ENCODE measurements around the gene SPACA6. TPM values are rescaled to one million over a fixed set of nuclear protein-coding genes. Genes with fewer than 3 reads are reported as not detected.

SPACA6 gene
- polyA plus RNA-seq, 1 donor, result 10.9 TPM

- Histone ChIP-seq H3K36me3 (ENCODE audit: control insufficient read depth, insufficient read depth, low read length) (peaks cover 10% of the 10 kb centered on the region), H3K27me3 (ENCODE audit: control insufficient read depth, insufficient read depth, low read length) (no peaks in the 10 kb centered on the region), H3K27ac (ENCODE audit: low read length) (peak overlapping the region; percentile 74), H3K4me3 (ENCODE audit: low read length) (peak overlapping the region; percentile 73), H3K4me1 (ENCODE audit: control insufficient read depth, insufficient read depth, low read length) (peaks cover 15% of the 10 kb centered on the region), H3K9me3 (ENCODE audit: control insufficient read depth, low read depth, low read length) (no peaks in the 10 kb centered on the region)
- WGBS (ENCODE audit: insufficient coverage, low lambda C conversion rate), result 0% methylated on average over 2 of the region's 63 CpGs
- DNase-seq, result peak; percentile 86 to 90
Observed at GRCh38 chr19:51688671-51689571, 4.2 kb upstream of the SPACA6 start.

GRCh38 chr19:51689751-51690453 lies 3.2 kb upstream of the SPACA6 start:
- Histone ChIP-seq H3K4me1 (ENCODE audit: control insufficient read depth, insufficient read depth, low read length) (peaks cover 15% of the 10 kb centered on the region), H3K36me3 (ENCODE audit: control insufficient read depth, insufficient read depth, low read length) (peaks cover 15% of the 10 kb centered on the region), H3K9me3 (ENCODE audit: control insufficient read depth, low read depth, low read length) (no peaks in the 10 kb centered on the region), H3K4me3 (ENCODE audit: low read length) (peak overlapping the region; percentile 73), H3K27ac (ENCODE audit: low read length) (peak overlapping the region; percentile 74), H3K27me3 (ENCODE audit: control insufficient read depth, insufficient read depth, low read length) (no peaks in the 10 kb centered on the region)
- WGBS (ENCODE audit: insufficient coverage, low lambda C conversion rate), result 0% methylated on average over 2 of the region's 21 CpGs
- DNase-seq, result peak in 1 of 2 donors; percentile 48

GRCh38 chr19:51690454-51691073 lies 2.6 kb upstream of the SPACA6 start:
- WGBS (ENCODE audit: insufficient coverage, low lambda C conversion rate), result no CpG with 5 or more reads among the region's 21 CpGs
- no peaks in the 10 kb centered on the region for H3K9me3 ChIP-seq (ENCODE audit: control insufficient read depth, low read depth, low read length)
- peaks cover 21% of the 10 kb centered on the region for H3K36me3 ChIP-seq (ENCODE audit: control insufficient read depth, insufficient read depth, low read length)
- no peaks in the 10 kb centered on the region for H3K27me3 ChIP-seq (ENCODE audit: control insufficient read depth, insufficient read depth, low read length)
- H3K27ac ChIP-seq (ENCODE audit: low read length), result peak overlapping the region; percentile 74
- peak overlapping the region; percentile 73 for H3K4me3 ChIP-seq (ENCODE audit: low read length)
- peaks cover 15% of the 10 kb centered on the region for H3K4me1 ChIP-seq (ENCODE audit: control insufficient read depth, insufficient read depth, low read length)
- DNase-seq, result peak; percentile 72 to 87

GRCh38 chr19:51691074-51691583 lies 2.0 kb upstream of the SPACA6 start:
- no peaks in the 10 kb centered on the region for H3K9me3 ChIP-seq (ENCODE audit: control insufficient read depth, low read depth, low read length)
- no peaks in the 10 kb centered on the region for H3K27me3 ChIP-seq (ENCODE audit: control insufficient read depth, insufficient read depth, low read length)
- peak overlapping the region; percentile 73 for H3K4me3 ChIP-seq (ENCODE audit: low read length)
- no peak for DNase-seq
- peak overlapping the region; percentile 51 for H3K27ac ChIP-seq (ENCODE audit: low read length)
- 44% methylated on average over 5 of the region's 9 CpGs for WGBS (ENCODE audit: insufficient coverage, low lambda C conversion rate)
- H3K4me1 ChIP-seq (ENCODE audit: control insufficient read depth, insufficient read depth, low read length), result peaks cover 15% of the 10 kb centered on the region
- H3K36me3 ChIP-seq (ENCODE audit: control insufficient read depth, insufficient read depth, low read length), result peaks cover 22% of the 10 kb centered on the region

- H3K27ac ChIP-seq (ENCODE audit: low read length), result peak overlapping the region; percentile 51
- peaks cover 15% of the 10 kb centered on the region for H3K4me1 ChIP-seq (ENCODE audit: control insufficient read depth, insufficient read depth, low read length)
- no peaks in the 10 kb centered on the region for H3K27me3 ChIP-seq (ENCODE audit: control insufficient read depth, insufficient read depth, low read length)
- peaks cover 23% of the 10 kb centered on the region for H3K36me3 ChIP-seq (ENCODE audit: control insufficient read depth, insufficient read depth, low read length)
- DNase-seq, result no peak
- peak overlapping the region; percentile 73 for H3K4me3 ChIP-seq (ENCODE audit: low read length)
- no peaks in the 10 kb centered on the region for H3K9me3 ChIP-seq (ENCODE audit: control insufficient read depth, low read depth, low read length)
- 0% methylated on average over 1 of the region's 12 CpGs for WGBS (ENCODE audit: insufficient coverage, low lambda C conversion rate)
Observed at GRCh38 chr19:51691584-51692428, 1.3 kb upstream of the SPACA6 start.

- Histone ChIP-seq H3K4me1 (ENCODE audit: control insufficient read depth, insufficient read depth, low read length) (peaks cover 11% of the 10 kb centered on the region), H3K36me3 (ENCODE audit: control insufficient read depth, insufficient read depth, low read length) (peaks cover 29% of the 10 kb centered on the region), H3K27ac (ENCODE audit: low read length) (no peak overlapping the region), H3K4me3 (ENCODE audit: low read length) (no peak overlapping the region), H3K27me3 (ENCODE audit: control insufficient read depth, insufficient read depth, low read length) (no peaks in the 10 kb centered on the region), H3K9me3 (ENCODE audit: control insufficient read depth, low read depth, low read length) (no peaks in the 10 kb centered on the region)
- no peak for DNase-seq
- no CpG with 5 or more reads among the region's 18 CpGs for WGBS (ENCODE audit: insufficient coverage, low lambda C conversion rate)
Observed at GRCh38 chr19:51692468-51692867, 662 bp upstream of the SPACA6 start.

GRCh38 chr19:51693819-51694218 lies 689 bp downstream of the SPACA6 start:
- Histone ChIP-seq H3K4me3 (ENCODE audit: low read length) (no peak overlapping the region), H3K27me3 (ENCODE audit: control insufficient read depth, insufficient read depth, low read length) (no peaks in the 10 kb centered on the region), H3K27ac (ENCODE audit: low read length) (no peak overlapping the region), H3K4me1 (ENCODE audit: control insufficient read depth, insufficient read depth, low read length) (peaks cover 5% of the 10 kb centered on the region), H3K9me3 (ENCODE audit: control insufficient read depth, low read depth, low read length) (no peaks in the 10 kb centered on the region), H3K36me3 (ENCODE audit: control insufficient read depth, insufficient read depth, low read length) (peaks cover 41% of the 10 kb centered on the region)
- DNase-seq, result no peak
- 100% methylated on average over 1 of the region's 2 CpGs for WGBS (ENCODE audit: insufficient coverage, low lambda C conversion rate)

- no peak overlapping the region for H3K27ac ChIP-seq (ENCODE audit: low read length)
- no peaks in the 10 kb centered on the region for H3K9me3 ChIP-seq (ENCODE audit: control insufficient read depth, low read depth, low read length)
- peaks cover 5% of the 10 kb centered on the region for H3K4me1 ChIP-seq (ENCODE audit: control insufficient read depth, insufficient read depth, low read length)
- 78% methylated on average over 2 of the region's 10 CpGs for WGBS (ENCODE audit: insufficient coverage, low lambda C conversion rate)
- H3K36me3 ChIP-seq (ENCODE audit: control insufficient read depth, insufficient read depth, low read length), result peaks cover 48% of the 10 kb centered on the region
- no peak for DNase-seq
- H3K27me3 ChIP-seq (ENCODE audit: control insufficient read depth, insufficient read depth, low read length), result no peaks in the 10 kb centered on the region
- no peak overlapping the region for H3K4me3 ChIP-seq (ENCODE audit: low read length)
Observed at GRCh38 chr19:51694318-51695085, 1.4 kb downstream of the SPACA6 start.

GRCh38 chr19:51695088-51695487 lies 2.0 kb downstream of the SPACA6 start:
- Histone ChIP-seq H3K4me3 (ENCODE audit: low read length) (no peak overlapping the region), H3K9me3 (ENCODE audit: control insufficient read depth, low read depth, low read length) (no peaks in the 10 kb centered on the region), H3K27ac (ENCODE audit: low read length) (no peak overlapping the region), H3K27me3 (ENCODE audit: control insufficient read depth, insufficient read depth, low read length) (no peaks in the 10 kb centered on the region), H3K4me1 (ENCODE audit: control insufficient read depth, insufficient read depth, low read length) (peaks cover 5% of the 10 kb centered on the region), H3K36me3 (ENCODE audit: control insufficient read depth, insufficient read depth, low read length) (peaks cover 49% of the 10 kb centered on the region)
- no peak for DNase-seq
- WGBS (ENCODE audit: insufficient coverage, low lambda C conversion rate), result no CpG with 5 or more reads among the region's 9 CpGs
